CD4-positive, alpha-beta T cell (primary cell): ENCODE data around the gene ARL10. TPM values are rescaled to one million over a fixed set of nuclear protein-coding genes. Genes with fewer than 3 reads are reported as not detected.

Source experiments
- ATAC-seq: fragments of 200-7000 bp; cut with Tn5 transposase; one replicate; pipeline ENCODE4 v1.10.0; 2022; ENCODE audit warnings: mild to moderate bottlenecking; ENCODE audit not compliant: poor library complexity
- CTCF ChIA-PET: fragments of 350-600 bp; sonication (Branson Sonifier 250); formaldehyde crosslinking; loops from one replicate; lab custom pipeline; 2021; ENCODE audit warnings: antibody characterized with exemption, inconsistent platforms; lab: Charles Lee
- POLR2A ChIA-PET: fragments of 350-600 bp; sonication (Branson Sonifier 250); formaldehyde crosslinking; loops from one replicate; lab custom pipeline; 2021; ENCODE audit warnings: antibody characterized with exemption, inconsistent platforms; lab: Charles Lee
- DNase-seq, 14 experiments: peaks; one replicate each; pipeline ENCODE4 v3.0.0-alpha.2; 2013 to 2020; ENCODE audit warnings: mixed read lengths in 2 of 14
- H3K27ac ChIP-seq, 2 donors: one replicate each; pipeline versions ENCODE4 v1.5.1 to v1.7.0; 2013; ENCODE audit warnings: low read length in 2 of 2, low read depth in 1 of 2, mild to moderate bottlenecking in 1 of 2
- H3K27me3 ChIP-seq, 2 experiments: 1 replicate in 1 of 2; 2 replicates in 1 of 2; pipeline versions ENCODE4 v1.6.1 to v1.7.0; 2013; ENCODE audit warnings: low read length in 2 of 2, control low read depth in 1 of 2, mild to moderate bottlenecking in 1 of 2, moderate library complexity in 1 of 2; ENCODE audit not compliant: insufficient read depth in 2 of 2, control insufficient read depth in 1 of 2
- H3K36me3 ChIP-seq: one replicate; pipeline ENCODE4 v1.6.1; 2013; ENCODE audit warnings: low read length, control low read depth; ENCODE audit not compliant: insufficient read depth
- H3K4me1 ChIP-seq: one replicate; pipeline ENCODE4 v1.6.1; 2013; ENCODE audit warnings: low read length, control low read depth; ENCODE audit not compliant: insufficient read depth
- H3K4me3 ChIP-seq: one replicate; pipeline ENCODE4 v1.5.1; 2013; ENCODE audit warnings: mild to moderate bottlenecking, low read length, moderate library complexity
- H3K9me3 ChIP-seq, 2 experiments: 1 replicate in 1 of 2; 2 replicates in 1 of 2; pipeline versions ENCODE4 v1.6.1 to v1.7.0; 2013; ENCODE audit warnings: low read length in 2 of 2, mild to moderate bottlenecking in 2 of 2, control low read depth in 1 of 2, moderate library complexity in 1 of 2; ENCODE audit not compliant: control insufficient read depth in 1 of 2, insufficient read depth in 1 of 2
- H3K27ac Mint-ChIP-seq: one replicate; pipeline ENCODE4 v1.8.0; 2020; ENCODE audit warnings: mixed read lengths
- H3K27me3 Mint-ChIP-seq: one replicate; pipeline ENCODE4 v1.8.0; 2021; ENCODE audit warnings: mixed read lengths
- H3K36me3 Mint-ChIP-seq: one replicate; pipeline ENCODE4 v1.8.0; 2021; ENCODE audit warnings: low read depth, mixed read lengths
- H3K4me1 Mint-ChIP-seq: one replicate; pipeline ENCODE4 v1.8.0; 2021; ENCODE audit warnings: low read depth, mixed read lengths
- H3K4me3 Mint-ChIP-seq: one replicate; pipeline ENCODE4 v1.8.0; 2020; ENCODE audit warnings: mild to moderate bottlenecking, mixed read lengths
- H3K9me3 Mint-ChIP-seq: one replicate; pipeline ENCODE4 v1.8.0; 2020; ENCODE audit warnings: mixed read lengths
- intact Hi-C, 2 experiments: fragments of 100-400 bp; cut with DNase I in 1 of 2; cut with micrococcal nuclease in 1 of 2; formaldehyde crosslinking; loops; one replicate each; pipeline versions ENCODE4 v1.15.1 to v1.9.0; 2023 to 2025; cut with DNase I, micrococcal nuclease
- total RNA-seq, 174 experiments: library from RNA in 2 of 174; stranded (reverse) in 2 of 174; gene quantifications; one replicate each; pipeline ENCODE4 v1.2.3 and lab custom pipeline; 2021 to 2026
- TF ChIP-seq, protein P1 (sequence below): fragments of 200-600 bp; IDR thresholded peaks from one replicate; pipeline ENCODE4 v1.8.0; 2022; ENCODE audit warnings: antibody characterized with exemption, mild to moderate bottlenecking

Gene ARL10
- total RNA-seq, 2 experiments from 2014 or later: 3.2 to 4.4 TPM

DNA sequence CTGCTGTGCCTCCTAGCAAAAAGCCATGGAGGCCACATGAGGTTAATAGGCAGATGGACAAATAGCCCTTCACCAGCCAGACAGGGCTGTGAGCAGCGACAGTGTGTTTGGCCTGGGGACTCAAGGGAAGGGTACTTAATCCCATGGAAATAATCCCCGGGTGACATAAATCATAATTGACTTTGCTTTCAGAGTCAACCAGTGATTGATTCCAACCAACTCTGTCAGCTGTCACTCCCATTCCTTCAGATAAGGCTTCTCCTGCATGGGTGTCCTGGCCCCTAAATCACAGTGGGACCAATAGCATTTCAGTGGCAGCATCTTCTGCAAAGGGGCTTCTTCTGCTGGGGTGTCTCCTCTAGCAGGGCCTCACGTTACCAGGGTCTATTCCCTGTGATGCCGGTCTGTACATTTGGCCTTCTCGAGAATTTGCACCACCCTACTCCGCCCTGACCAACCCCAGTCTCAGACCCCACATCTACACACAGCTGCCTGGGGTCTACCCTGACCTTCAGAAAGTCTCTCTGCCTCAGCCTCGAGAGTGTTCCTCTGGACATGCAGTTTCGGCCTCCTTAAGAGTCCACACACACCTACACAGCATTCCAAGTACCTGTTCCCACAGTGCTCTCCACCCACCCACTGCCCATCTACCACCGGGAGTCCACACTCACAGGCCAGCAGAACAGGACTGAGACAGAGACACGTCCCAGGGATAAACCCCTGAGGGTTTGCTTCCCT lies 47.4 kb downstream of the ARL10 start:
- H3K4me3 Mint-ChIP-seq: peak overlapping the region; percentile 20
- POLR2A ChIA-PET: no interaction called here
- peak overlapping the region; percentile 86 for H3K27ac Mint-ChIP-seq
- intact Hi-C loops: loop anchor here in 1 of 2 experiments (1.0 to 5.0 kb wide), 2 partner anchors 20 to 680 kb away; no protein-coding TSS in a partner anchor
- no peaks in the 10 kb centered on the region for H3K9me3 Mint-ChIP-seq
- Histone ChIP-seq H3K36me3 (peaks cover 17% of the 10 kb centered on the region), H3K4me1 (peaks cover 37% of the 10 kb centered on the region), H3K4me3 (no peak overlapping the region), H3K27ac (no peak overlapping the region), H3K9me3 (no peaks in the 10 kb centered on the region), H3K27me3 (no peaks in the 10 kb centered on the region)
- peaks cover 48% of the 10 kb centered on the region for H3K4me1 Mint-ChIP-seq
- DNase-seq: peak in 1 of 14 experiments; percentile 14
- ATAC-seq: no peak
- CTCF ChIA-PET: no interaction called here
- H3K27me3 Mint-ChIP-seq: no peaks in the 10 kb centered on the region
- H3K36me3 Mint-ChIP-seq: peaks cover 32% of the 10 kb centered on the region
- TF ChIP-seq, protein P1, sequence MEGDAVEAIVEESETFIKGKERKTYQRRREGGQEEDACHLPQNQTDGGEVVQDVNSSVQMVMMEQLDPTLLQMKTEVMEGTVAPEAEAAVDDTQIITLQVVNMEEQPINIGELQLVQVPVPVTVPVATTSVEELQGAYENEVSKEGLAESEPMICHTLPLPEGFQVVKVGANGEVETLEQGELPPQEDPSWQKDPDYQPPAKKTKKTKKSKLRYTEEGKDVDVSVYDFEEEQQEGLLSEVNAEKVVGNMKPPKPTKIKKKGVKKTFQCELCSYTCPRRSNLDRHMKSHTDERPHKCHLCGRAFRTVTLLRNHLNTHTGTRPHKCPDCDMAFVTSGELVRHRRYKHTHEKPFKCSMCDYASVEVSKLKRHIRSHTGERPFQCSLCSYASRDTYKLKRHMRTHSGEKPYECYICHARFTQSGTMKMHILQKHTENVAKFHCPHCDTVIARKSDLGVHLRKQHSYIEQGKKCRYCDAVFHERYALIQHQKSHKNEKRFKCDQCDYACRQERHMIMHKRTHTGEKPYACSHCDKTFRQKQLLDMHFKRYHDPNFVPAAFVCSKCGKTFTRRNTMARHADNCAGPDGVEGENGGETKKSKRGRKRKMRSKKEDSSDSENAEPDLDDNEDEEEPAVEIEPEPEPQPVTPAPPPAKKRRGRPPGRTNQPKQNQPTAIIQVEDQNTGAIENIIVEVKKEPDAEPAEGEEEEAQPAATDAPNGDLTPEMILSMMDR: no peak

DNA sequence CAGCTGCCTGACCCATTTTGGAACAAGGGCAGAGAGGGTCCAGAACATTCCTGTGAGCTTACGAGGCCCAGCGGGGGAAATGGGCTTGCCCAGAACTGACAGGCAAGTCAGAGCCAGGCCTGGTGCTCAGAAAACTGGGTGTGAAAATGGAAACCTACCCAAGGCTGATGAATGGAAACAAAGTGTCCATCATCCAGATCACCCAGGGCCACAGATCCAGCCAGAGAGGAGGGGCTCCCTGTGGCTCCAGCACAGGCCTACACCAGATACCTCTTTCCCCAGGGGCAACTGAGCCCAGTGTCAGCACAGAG lies 47.9 kb downstream of the ARL10 start:
- ChIA-PET CTCF (interaction anchor here (0.8 kb wide), 1 partner anchor 35 kb away, joined by 3 read pairs; the partner anchor contains the start of gene FAF2), POLR2A (no interaction called here)
- no peak for DNase-seq
- Histone ChIP-seq H3K27me3 (no peaks in the 10 kb centered on the region), H3K4me1 (peaks cover 37% of the 10 kb centered on the region), H3K27ac (no peak overlapping the region), H3K4me3 (no peak overlapping the region), H3K9me3 (no peaks in the 10 kb centered on the region), H3K36me3 (peaks cover 12% of the 10 kb centered on the region)
- Mint-ChIP-seq H3K9me3 (no peaks in the 10 kb centered on the region), H3K36me3 (peaks cover 28% of the 10 kb centered on the region), H3K4me1 (peaks cover 48% of the 10 kb centered on the region), H3K4me3 (peak overlapping the region; percentile 20), H3K27me3 (no peaks in the 10 kb centered on the region), H3K27ac (peak overlapping the region; percentile 86)
- intact Hi-C loops: loop anchor here in 1 of 2 experiments (1.0 to 5.0 kb wide), 2 partner anchors 21 to 681 kb away; no protein-coding TSS in a partner anchor
- TF ChIP-seq, protein P1: no peak
- no peak for ATAC-seq

DNA sequence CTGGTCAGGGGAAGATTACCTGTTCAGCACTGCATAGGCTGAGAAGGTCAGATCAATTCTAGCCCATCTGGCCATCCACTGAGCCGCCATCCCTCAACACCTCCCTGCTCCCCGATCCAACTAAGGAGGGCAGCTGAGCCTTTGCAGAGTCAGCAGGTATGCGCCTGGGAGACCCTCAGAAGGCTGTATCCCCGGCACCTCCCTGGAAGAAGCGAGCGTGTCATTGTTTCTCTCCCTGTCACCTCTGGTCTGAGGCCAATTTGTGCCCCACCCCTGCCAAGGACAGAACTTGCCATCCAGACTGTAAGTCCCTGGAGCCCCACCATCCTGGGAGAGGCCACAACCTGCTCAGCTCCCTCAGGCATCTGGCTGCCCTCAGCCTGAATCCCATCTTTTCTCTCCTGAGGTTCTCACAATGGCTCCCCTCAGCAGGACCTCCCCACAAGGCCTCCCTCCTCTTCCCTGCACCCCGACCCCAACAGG lies 48.5 kb downstream of the ARL10 start:
- ATAC-seq (no peak), DNase-seq (no peak)
- Mint-ChIP-seq H3K27ac (peak overlapping the region; percentile 86), H3K4me1 (peaks cover 48% of the 10 kb centered on the region), H3K27me3 (no peaks in the 10 kb centered on the region), H3K4me3 (peak overlapping the region; percentile 20), H3K36me3 (peaks cover 28% of the 10 kb centered on the region), H3K9me3 (no peaks in the 10 kb centered on the region)
- Histone ChIP-seq H3K4me3 (no peak overlapping the region), H3K4me1 (peaks cover 37% of the 10 kb centered on the region), H3K9me3 (no peaks in the 10 kb centered on the region), H3K36me3 (peaks cover 12% of the 10 kb centered on the region), H3K27me3 (no peaks in the 10 kb centered on the region), H3K27ac (no peak overlapping the region)
- TF ChIP-seq, protein P1: no peak
- ChIA-PET CTCF (interaction anchor here (0.8 kb wide), 1 partner anchor 34 kb away, joined by 3 read pairs; the partner anchor contains the start of gene FAF2), POLR2A (no interaction called here)
- intact Hi-C loops: loop anchor here in 1 of 2 experiments (1.0 to 5.0 kb wide), 2 partner anchors 21 to 681 kb away; no protein-coding TSS in a partner anchor
